AG10803 (cell line): ENCODE results near the gene CYP21A2.

ENCODE experiments used
- DNase-seq: peaks from one replicate; pipeline ENCODE4 v3.0.0; 2010; ENCODE audit warnings: low read depth
- H3K4me3 ChIP-seq: 2 replicates; pipeline ENCODE4 v1.5.1; 2011; ENCODE audit warnings: mild to moderate bottlenecking, low read length, control low read depth
- TF ChIP-seq, protein P1 (sequence below): conservative IDR thresholded peaks from 2 replicates; pipeline ENCODE4 v1.5.1; 2011; ENCODE audit warnings: mild to moderate bottlenecking, low read length, control low read depth, inconsistent platforms

Gene CYP21A2

DNA sequence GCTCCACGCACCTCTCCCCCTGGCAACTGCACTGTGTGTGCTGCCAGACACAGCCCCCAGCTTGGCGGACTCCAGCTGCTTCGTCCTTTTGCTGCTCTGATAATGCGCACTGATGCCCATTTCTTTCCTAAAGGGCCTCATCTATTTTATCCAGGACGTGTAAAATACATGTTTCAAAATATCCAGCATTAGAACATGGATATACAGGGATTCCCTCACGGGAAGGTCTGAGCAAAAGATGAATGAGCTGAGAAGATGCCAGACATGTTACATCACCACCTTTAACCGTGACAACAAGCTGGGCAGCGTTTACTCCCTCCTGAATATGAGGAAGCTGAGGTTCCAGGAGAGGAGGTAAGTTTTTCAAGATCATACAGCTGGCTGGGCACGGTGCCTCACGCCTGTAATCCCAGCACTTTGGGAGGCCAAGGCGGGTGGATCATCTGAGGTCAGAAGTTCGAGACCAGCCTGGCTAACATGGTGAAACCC is 38.1 kb downstream of the CYP21A2 start:
- peak; percentile 92 for DNase-seq
- TF ChIP-seq, protein P1, sequence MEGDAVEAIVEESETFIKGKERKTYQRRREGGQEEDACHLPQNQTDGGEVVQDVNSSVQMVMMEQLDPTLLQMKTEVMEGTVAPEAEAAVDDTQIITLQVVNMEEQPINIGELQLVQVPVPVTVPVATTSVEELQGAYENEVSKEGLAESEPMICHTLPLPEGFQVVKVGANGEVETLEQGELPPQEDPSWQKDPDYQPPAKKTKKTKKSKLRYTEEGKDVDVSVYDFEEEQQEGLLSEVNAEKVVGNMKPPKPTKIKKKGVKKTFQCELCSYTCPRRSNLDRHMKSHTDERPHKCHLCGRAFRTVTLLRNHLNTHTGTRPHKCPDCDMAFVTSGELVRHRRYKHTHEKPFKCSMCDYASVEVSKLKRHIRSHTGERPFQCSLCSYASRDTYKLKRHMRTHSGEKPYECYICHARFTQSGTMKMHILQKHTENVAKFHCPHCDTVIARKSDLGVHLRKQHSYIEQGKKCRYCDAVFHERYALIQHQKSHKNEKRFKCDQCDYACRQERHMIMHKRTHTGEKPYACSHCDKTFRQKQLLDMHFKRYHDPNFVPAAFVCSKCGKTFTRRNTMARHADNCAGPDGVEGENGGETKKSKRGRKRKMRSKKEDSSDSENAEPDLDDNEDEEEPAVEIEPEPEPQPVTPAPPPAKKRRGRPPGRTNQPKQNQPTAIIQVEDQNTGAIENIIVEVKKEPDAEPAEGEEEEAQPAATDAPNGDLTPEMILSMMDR = no peak
- no peak overlapping the region for H3K4me3 ChIP-seq

DNA sequence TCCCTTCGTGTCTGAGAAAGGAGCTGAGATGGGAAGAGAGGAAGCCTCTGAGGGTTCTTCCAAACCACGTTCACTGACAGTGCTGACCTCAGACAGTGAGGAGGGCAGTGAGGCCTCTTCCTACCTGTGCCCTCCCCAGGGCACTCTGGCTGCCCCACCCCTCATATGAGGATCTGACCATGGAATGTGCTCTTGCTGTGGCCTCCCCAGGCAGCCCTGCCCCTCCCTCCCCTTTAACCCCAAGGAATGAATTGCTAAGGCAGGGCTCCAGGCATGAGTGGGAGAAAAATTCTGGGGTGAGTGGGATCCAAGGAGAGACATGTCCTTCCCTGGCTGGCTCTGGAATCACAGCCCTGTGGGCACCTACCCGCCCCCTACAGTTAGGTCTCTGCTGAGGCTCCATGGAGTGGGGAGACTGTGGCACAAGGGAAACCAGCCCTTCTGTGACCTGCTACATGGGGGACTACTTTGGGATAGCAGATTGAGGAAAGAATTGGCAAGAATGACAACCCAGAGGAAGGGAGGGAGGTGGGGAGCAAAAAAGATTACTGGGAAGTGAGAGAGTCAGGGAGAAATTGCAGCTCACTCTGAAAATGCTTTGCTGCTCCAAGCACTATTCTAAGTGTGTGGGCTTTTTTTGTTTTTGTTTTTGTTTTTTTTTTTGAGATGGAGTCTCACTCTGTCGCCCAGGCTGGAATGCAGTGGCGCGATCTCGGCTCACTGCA is 41.5 kb downstream of the CYP21A2 start:
- TF ChIP-seq, protein P1 = no peak
- no peak overlapping the region for H3K4me3 ChIP-seq
- DNase-seq = peak; percentile 20

DNA sequence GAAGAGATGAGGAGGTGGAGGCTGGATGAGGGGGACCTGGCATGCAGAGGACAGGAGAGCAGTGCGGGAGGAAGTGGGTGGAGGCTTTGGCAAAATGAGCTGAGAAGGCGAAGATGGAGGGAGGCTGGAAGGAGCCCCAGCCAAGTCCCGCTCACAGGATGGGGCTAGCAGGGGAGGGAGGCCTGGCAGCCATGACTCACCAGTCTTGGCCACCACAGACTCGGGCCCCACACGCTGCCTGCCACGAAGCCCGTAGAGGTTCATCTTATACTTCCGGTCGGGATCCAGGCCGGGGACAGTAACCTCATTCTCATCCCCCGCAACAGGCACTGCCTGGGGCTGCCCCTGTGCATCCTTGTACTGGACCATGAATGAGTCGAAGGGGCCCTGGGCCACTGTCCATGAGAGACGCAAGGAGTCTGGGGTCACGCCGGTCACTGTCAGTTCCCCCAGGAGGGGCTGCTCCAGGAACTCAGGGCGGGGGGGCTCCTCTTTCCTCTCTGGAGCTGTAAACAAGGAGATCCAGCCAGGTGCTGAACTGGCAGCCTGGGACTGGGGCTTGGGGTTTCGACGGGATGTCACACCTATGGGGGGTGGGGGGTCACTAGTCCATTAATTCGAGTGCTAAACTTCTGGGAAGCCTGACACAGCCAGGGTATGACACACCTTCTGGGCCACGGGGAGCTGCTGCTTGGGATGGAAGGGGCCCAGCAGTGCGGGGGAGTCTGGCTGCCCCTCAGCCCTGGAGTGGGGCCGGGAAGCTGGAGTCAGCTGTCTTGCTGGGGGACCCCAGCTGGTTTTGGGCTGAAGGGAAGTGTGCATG is 43.2 kb downstream of the CYP21A2 start:
- DNase-seq = peak; percentile 94
- no peak overlapping the region for H3K4me3 ChIP-seq
- TF ChIP-seq, protein P1 = no peak

DNA sequence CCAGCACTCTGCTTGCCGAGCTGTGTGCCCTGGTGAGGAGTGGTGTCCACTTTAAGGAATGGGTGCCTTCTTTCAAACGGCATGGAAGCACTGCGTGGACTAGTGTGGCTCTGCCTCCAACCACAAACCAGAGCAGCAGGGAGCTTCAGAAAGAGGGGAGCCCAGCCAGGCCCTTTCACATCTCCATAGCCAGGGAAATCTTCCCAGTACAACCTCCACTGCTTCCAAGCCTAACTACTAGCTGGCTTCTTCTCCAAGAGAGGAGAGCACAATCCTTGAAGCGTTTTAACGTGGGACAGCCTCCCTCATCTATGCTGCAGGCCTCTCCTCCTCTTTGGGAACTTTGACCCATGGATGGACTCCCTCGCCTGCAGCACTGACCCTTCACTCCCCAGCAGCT is 44.3 kb downstream of the CYP21A2 start:
- DNase-seq = peak; percentile 11
- H3K4me3 ChIP-seq = no peak overlapping the region
- TF ChIP-seq, protein P1 = no peak

DNA sequence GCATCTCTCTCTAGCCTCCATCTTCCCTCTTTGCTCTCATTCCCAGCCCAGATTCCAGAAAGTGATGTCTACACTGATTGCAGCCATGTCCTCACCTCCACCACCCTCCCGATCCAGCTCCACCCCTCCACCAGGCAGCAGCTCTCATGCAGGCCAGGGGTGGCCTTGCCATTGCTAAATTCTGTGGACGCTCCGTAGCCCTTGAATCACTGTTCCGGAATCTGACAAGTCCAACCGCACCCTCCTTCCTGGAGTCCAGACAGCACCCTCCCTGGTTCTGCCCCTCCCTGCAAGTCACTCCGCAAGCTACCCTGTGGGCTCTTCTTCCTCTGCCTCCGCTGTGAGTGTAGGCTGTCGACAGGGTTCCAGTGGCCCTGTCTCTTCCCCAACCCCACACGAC is 44.7 kb downstream of the CYP21A2 start:
- TF ChIP-seq, protein P1 = no peak
- DNase-seq = peak; percentile 97

DNA sequence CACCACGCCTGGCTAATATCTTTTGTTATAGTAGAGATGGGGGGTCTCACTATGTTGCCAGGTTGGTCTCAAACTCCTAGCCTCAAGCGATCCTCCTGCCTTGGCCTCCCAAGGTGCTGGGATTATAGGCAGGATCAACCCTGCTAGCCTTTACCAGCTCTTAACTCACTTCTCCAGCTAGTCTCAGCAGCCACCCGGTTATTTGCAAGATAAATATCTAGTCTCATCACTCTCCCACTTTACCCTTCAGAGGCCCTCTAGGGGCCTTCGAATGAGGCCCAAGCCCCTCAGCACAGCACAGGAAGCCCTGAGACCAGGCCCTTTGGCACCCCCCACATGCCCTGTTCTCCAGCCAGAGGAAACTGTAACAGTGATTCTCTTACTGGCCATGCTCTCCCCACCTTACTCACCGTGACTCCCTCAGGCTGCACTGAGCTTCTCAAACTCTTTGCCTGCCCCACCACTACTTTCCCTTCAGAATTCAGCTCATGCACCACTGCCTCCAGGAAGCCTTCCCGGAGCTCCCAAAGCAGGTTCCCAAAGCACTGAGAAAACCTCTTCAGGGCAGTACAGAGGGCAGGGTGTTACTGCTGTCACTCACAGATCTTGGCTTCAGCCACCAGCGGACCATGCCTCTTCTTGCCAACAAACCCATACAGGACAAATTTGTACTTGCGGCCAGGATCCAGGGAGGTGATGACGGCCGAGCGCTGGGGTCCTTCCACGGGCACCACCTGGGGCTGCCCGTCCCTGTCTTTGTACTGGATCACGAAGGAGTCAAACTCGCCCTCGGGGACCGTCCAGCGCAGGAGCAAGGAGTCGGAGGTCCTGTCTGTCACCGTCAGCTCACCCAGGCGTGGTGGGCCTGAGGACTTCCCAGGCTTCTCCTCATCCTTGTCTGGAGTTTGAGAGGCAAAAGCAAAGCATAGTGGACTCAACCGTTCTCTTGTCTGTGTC is 45.9 kb downstream of the CYP21A2 start:
- DNase-seq = no peak
- no peak overlapping the region for H3K4me3 ChIP-seq
- TF ChIP-seq, protein P1 = no peak

More for the DNA sequence above, 44.7 kb downstream of the CYP21A2 start:
- no peak overlapping the region for H3K4me3 ChIP-seq
